Natural killer cell (primary cell): ENCODE results near the gene LEPR. TPM values are rescaled to one million over a fixed set of nuclear protein-coding genes. Genes with fewer than 3 reads are reported as not detected.

Experiments used
- ATAC-seq, 3 donors: fragments of 150-1000 bp in 2 of 3; fragments of 200-7000 bp in 1 of 3; cut with Tn5 transposase; 1 replicate in 1 of 3; 2 replicates in 2 of 3; pipeline ENCODE4 v1.10.0; 2021; ENCODE audit warnings: mild to moderate bottlenecking in 2 of 3, moderate library complexity in 2 of 3
- DNase-seq, 2 donors: peaks; one replicate each; pipeline versions ENCODE4 v3.0.0 to v3.0.0-alpha.2; 2013 to 2021; ENCODE audit warnings: mixed read lengths in 1 of 2
- H3K27ac ChIP-seq: one replicate; pipeline ENCODE4 v1.5.1; 2013; ENCODE audit warnings: mild to moderate bottlenecking, low read length
- H3K27me3 ChIP-seq: one replicate; pipeline ENCODE4 v1.6.1; 2013; ENCODE audit warnings: low read length; ENCODE audit not compliant: control insufficient read depth, insufficient read depth
- H3K36me3 ChIP-seq: one replicate; pipeline ENCODE4 v1.6.1; 2013; ENCODE audit warnings: low read length; ENCODE audit not compliant: control insufficient read depth, insufficient read depth
- H3K4me1 ChIP-seq: one replicate; pipeline ENCODE4 v1.6.1; 2013; ENCODE audit warnings: low read length; ENCODE audit not compliant: control insufficient read depth, insufficient read depth
- H3K4me3 ChIP-seq: one replicate; pipeline ENCODE4 v1.5.1; 2013; ENCODE audit warnings: low read length
- H3K9me3 ChIP-seq: one replicate; pipeline ENCODE4 v1.6.1; 2013; ENCODE audit warnings: low read length; ENCODE audit not compliant: control insufficient read depth, insufficient read depth
- H3K27ac Mint-ChIP-seq, 2 donors: one replicate each; pipeline ENCODE4 v1.8.0; 2022; ENCODE audit warnings: mild to moderate bottlenecking in 2 of 2, mixed read lengths in 2 of 2, moderate library complexity in 1 of 2
- H3K27me3 Mint-ChIP-seq, 2 donors: one replicate each; pipeline ENCODE4 v1.8.0; 2022; ENCODE audit warnings: low read depth in 2 of 2, mixed read lengths in 2 of 2
- H3K36me3 Mint-ChIP-seq: one replicate; pipeline ENCODE4 v1.8.0; 2022; ENCODE audit warnings: mixed read lengths
- H3K4me1 Mint-ChIP-seq, 2 donors: one replicate each; pipeline ENCODE4 v1.8.0; 2022; ENCODE audit warnings: mixed read lengths in 2 of 2
- H3K4me3 Mint-ChIP-seq: one replicate; pipeline ENCODE4 v1.8.0; 2022; ENCODE audit warnings: mild to moderate bottlenecking, moderate library complexity, mixed read lengths
- H3K9me3 Mint-ChIP-seq, 2 donors: one replicate each; pipeline ENCODE4 v1.8.0; 2022; ENCODE audit warnings: mixed read lengths in 2 of 2
- CTCF ChIP-seq: fragments of 200-600 bp; IDR thresholded peaks from one replicate; pipeline ENCODE4 v1.8.0; 2022; ENCODE audit warnings: antibody characterized with exemption
- WGBS: methylation state at CpG from one replicate; pipeline ENCODE4 v1.1.7; 2013; ENCODE audit warnings: missing lambda C conversion rate; ENCODE audit not compliant: insufficient coverage; 5-methylcytosine and 5-hydroxymethylcytosine counted together
- intact Hi-C: fragments of 100-400 bp; cut with micrococcal nuclease; formaldehyde crosslinking; loops from one replicate; pipeline ENCODE4 v1.14.2; 2022
- total RNA-seq, 4 donors: library from RNA; stranded (reverse); fragments of 120-200 nt in 1 of 4; gene quantifications; one replicate each; pipeline versions ENCODE4 v1.2.3 to v1.2.4, GENCODE V29; 2013 to 2022

Gene LEPR
- total RNA-seq, 3 donors from 2014 or later (not counting 1 experiment from before 2014, with no cell fraction given), result 2.0 to 3.6 (median 2.1) TPM

GRCh38 chr1:65399003-65399402 is 21.5 kb upstream of the LEPR start:
- Histone ChIP-seq H3K4me3 (no peak overlapping the region), H3K36me3 (no peaks in the 10 kb centered on the region), H3K27me3 (no peaks in the 10 kb centered on the region), H3K27ac (no peak overlapping the region), H3K4me1 (no peaks in the 10 kb centered on the region), H3K9me3 (no peaks in the 10 kb centered on the region)
- DNase-seq (no peak), ATAC-seq (no peak)
- TF ChIP-seq CTCF, result no peak
- Mint-ChIP-seq H3K27me3 (peaks cover 0 to 12% of the 10 kb centered on the region in 2 donors), H3K9me3 (no peaks in the 10 kb centered on the region), H3K27ac (no peak overlapping the region), H3K4me1 (no peaks in the 10 kb centered on the region), H3K36me3 (no peaks in the 10 kb centered on the region), H3K4me3 (no peak overlapping the region)
- intact Hi-C loops, result no loop called here
- WGBS, result no CpG with 5 or more reads among the region's 1 CpG

- Histone ChIP-seq H3K27ac (no peak overlapping the region), H3K4me3 (no peak overlapping the region), H3K4me1 (no peaks in the 10 kb centered on the region), H3K36me3 (no peaks in the 10 kb centered on the region), H3K9me3 (no peaks in the 10 kb centered on the region), H3K27me3 (no peaks in the 10 kb centered on the region)
- no peak overlapping the region for H3K27ac Mint-ChIP-seq
- H3K4me1 Mint-ChIP-seq, result no peaks in the 10 kb centered on the region
- no peak overlapping the region for H3K4me3 Mint-ChIP-seq
- peaks cover 10 to 20% of the 10 kb centered on the region in 2 donors for H3K27me3 Mint-ChIP-seq
- no peaks in the 10 kb centered on the region for H3K36me3 Mint-ChIP-seq
- DNase-seq (no peak), ATAC-seq (no peak)
- H3K9me3 Mint-ChIP-seq, result no peaks in the 10 kb centered on the region
- TF ChIP-seq CTCF, result no peak
- intact Hi-C loops, result no loop called here
- 91% methylated on average over 3 of the region's 3 CpGs for WGBS
Measured at GRCh38 chr1:65401612-65402011, 18.9 kb upstream of the LEPR start.

GRCh38 chr1:65404941-65405340 is 15.5 kb upstream of the LEPR start:
- intact Hi-C loops, result no loop called here

More at GRCh38 chr1:65404941-65405340, 15.5 kb upstream of the LEPR start:
- H3K4me1 Mint-ChIP-seq, result no peaks in the 10 kb centered on the region
- H3K4me1 ChIP-seq, result no peaks in the 10 kb centered on the region
- peaks cover 27 to 33% of the 10 kb centered on the region in 2 donors for H3K27me3 Mint-ChIP-seq
- ATAC-seq (no peak), DNase-seq (no peak)
- H3K4me3 ChIP-seq, result no peak overlapping the region
- H3K27me3 ChIP-seq, result no peaks in the 10 kb centered on the region
- H3K27ac Mint-ChIP-seq, result no peak overlapping the region
- no peaks in the 10 kb centered on the region for H3K9me3 Mint-ChIP-seq
- no peaks in the 10 kb centered on the region for H3K9me3 ChIP-seq
- no peaks in the 10 kb centered on the region for H3K36me3 ChIP-seq
- no peak for TF ChIP-seq CTCF
- H3K36me3 Mint-ChIP-seq, result no peaks in the 10 kb centered on the region
- no peak overlapping the region for H3K4me3 Mint-ChIP-seq
- no peak overlapping the region for H3K27ac ChIP-seq
